DMS53 (cell line): ENCODE measurements around the gene ADSS2.

ENCODE experiments used
- DNase-seq: peaks from one replicate; lab custom pipeline; 2025; lab: John Stamatoyannopoulos, UW

ADSS2 gene

GRCh38 chr1:244445320-244446181 lies 6.2 kb downstream of the ADSS2 start:
- no peak for DNase-seq

DNA sequence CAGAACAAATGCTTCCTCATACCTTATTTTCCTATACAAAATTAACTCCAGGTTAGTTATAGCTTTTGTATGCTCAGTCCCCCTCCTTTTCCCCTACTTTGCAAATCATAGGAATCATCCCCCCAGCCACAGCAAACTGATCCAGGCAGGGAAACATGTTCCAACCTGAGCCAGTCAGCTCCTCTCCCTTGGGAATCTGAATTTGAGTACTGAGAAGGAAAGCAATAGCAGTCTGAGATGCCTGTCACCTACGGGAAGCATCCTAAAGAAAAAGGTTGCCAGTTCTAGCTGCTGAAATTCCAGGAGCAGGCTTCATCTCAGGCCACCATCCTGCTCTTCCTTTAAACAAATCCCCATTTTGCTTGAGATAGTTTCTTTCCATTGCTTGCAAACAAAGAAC lies 6.9 kb downstream of the ADSS2 start:
- DNase-seq, result no peak

DNA sequence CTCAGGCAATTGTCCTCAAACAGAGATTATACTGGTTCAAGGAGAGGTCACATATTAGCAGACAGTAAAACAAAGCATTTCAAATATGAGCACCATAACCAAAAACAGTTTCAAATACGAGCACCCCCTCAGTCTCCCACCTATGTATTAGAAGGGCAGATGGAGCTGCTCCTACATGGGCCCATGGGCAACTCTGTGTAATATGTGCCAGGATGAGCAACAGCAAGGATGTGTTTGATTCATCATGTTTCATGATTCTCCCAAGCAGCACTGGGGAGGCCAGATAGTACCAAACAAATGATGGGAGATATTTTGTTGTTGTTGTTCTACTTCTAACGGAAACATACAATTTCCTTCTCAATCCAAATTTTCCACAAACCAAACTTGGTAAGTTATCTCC lies 8.9 kb downstream of the ADSS2 start:
- DNase-seq, result no peak

- DNase-seq, result no peak
Measured at GRCh38 chr1:244439391-244440032, 12.2 kb downstream of the ADSS2 start.

DNA sequence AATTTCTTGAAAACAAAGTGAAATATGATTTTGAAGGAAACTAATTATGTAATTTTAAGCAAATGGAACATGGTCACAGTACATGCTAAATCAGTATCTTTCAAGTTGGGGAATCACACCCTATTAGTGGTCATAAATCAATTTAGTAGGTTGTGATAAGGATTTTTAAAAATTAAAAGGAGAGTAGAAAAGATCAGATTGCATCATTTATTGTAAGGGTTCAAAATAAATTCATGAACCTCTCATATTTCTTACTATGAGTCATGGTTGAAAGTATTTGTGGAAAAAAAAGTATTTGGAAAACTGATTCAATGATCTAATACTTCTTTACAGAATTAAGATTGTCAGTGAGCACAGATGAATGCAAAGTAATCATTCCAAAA lies 14.6 kb downstream of the ADSS2 start:
- DNase-seq, result no peak

DNA sequence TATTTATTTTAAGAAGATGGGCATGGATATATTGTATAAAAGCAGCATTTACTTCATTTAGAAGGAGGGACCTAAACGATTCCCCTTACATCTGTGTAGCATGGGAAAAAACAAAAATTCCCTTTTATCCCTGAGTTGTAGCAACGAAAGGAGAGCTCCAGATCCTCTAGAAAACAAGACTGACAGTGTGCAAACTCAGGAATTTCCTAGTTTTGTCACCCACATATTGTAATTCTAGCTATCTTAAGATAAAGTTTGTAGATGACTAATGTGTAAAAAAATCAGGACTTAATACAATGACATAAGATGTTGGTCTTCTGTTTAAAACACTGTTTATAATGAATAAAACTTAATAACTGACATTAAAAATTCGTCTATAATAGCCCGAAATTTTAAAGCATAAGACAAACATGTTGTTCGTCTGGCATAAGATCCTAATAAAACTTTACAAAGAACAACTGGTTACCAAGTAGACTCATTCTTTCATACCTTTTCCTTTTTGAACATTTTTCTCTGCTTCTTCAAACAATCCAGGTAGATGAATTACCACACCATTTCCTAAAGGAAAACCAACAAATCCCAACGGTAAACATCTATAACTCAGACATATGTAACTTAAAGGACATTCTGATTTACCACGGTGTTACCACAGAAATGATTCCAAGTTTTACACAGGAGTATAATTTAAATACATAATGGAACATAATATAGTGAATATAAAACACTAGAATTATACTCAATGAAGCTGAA lies 15.2 kb downstream of the ADSS2 start:
- no peak for DNase-seq

DNA sequence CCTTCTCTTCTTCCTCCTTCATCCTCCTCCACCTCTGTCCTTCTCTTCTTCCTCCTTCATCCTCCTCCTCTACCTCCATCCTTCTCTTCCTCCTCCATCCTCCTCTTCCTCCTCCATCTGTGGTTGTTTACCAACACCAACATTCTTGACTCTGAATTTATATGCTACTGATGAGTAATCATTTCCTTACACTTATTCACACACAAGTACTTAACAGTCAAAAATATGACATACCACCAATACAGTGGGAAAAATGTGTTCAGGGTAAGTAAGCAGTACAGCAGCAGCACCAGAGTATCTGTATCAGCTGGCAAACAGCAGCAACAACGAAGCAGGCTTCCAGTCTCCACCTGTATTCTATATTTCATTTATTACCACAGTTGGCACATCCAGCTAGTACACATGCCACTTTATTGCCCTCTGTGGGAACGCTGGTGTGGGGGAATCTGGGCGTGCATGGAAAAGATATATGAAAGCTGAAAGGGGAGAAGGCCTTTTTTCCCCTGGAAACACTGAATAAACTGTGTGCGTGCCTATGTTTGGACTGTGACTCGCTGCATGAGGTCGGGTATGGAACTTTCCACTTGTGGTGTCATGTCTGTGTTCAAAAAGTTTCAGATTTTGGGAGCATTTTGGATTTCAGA lies 16.0 kb downstream of the ADSS2 start:
- no peak for DNase-seq

DNA sequence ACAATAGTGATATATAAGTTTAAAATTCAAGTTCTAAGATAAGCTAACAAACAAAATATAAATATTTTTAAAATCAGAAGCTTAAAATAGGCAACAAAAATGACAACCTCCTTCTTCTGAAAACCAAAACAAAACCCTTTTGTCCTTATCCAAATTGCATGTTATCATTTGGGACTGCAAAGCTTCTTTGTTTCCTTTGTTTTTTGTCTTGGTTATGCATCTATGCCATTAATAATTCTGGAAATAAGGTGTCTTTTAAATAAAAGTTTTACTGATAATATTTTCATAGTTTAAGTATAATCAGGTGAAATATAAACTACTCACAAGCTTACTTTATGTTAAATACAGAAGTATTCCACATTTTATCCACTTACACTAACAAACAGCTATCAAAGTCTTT lies 20.5 kb downstream of the ADSS2 start:
- DNase-seq, result no peak

DNA sequence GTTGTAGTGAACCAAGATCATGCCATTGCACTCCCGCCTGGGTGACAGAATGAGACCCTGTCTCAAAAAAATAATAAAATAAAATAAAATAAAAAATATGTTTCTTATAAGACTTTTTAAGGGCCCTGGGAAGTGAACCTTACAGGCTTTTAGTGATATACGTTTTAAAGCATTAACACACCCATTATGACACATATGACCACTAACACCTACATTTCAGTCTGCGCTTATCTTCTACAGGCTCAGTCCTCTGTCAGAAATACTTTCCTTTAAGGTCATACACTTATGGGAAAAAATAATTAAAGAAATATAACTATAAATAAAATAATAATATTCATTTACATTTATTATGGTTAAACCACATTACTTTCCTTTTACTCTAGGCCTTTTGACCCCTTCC lies 21.9 kb downstream of the ADSS2 start:
- no peak for DNase-seq

DNA sequence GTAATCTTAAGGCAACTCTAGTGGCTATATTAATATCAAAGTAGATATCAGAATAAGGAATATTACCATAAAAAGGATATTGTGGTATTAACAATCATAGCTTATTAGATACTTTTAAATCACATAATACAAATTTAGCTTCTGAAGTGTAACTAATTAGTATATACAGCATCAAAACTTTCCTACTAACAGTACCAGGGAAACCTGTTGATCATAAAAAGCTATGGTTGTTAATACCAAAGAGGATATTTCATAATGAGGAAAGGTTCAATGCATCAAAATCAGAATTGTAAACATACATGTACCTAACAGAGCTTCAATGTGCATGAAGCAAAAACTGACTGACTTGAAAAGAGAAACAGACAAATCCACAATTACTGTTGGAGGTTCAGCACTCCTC lies 24.1 kb downstream of the ADSS2 start:
- DNase-seq, result no peak

- no peak for DNase-seq
Measured at GRCh38 chr1:244424649-244425334, 26.9 kb downstream of the ADSS2 start.

- DNase-seq, result no peak
Measured at GRCh38 chr1:244422174-244422573, 29.5 kb downstream of the ADSS2 start.

DNA sequence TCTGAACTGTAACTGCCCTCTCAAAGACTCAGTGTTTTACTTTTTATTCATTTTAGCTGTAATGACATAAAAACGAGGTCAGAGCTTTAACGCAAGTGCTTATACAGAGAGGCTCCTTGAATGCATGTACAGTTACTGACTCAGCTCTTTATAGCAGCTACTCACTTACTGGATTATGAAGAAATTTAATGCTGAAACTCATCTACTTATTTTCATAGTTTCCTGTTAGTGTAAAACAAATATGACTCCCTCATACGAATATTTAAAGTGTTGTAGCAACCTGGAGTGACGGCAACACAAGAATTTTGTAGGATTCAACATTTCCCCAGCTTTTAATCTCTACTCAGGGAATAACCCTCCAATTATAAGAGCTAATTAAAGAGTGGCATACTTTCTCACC lies 32.7 kb downstream of the ADSS2 start:
- no peak for DNase-seq

DNA sequence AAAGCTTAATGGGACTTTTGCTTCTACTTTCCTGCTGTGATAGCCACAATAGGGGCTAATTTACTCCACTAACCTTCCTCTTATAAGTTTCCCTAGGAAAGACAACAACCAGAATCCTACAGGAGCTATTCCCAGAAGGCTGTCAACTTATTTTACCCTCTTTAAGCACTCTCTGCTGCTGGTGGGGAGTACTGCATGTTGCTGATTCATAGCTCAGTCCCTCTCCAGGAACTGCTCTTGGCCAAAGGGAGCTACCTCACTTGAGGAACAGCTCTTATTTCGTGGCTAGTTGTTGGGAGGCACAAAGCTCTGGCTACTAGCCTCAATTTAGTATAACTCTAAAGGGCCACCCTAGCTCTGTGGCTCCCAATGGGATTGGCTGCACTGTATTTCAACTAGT lies 37.2 kb downstream of the ADSS2 start:
- DNase-seq, result no peak

DNA sequence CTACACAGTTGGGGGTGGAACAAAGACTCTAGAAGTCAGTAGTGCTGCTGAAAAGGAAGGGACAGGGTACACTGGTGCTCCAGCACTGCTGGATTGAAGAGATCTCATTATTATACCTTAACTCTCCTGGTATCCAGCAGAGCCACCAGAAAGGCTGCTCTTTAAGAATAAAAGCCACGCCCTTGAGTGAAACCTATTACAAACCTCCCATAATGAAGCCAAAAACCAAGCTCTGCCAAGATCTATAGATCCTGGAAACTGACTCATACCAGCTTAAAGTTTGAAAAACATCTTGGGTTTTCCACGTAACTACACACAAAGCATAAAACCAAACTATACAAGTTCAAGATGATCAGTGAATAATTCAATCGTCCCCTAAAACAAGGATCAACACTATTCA lies 38.0 kb downstream of the ADSS2 start:
- DNase-seq, result no peak

- DNase-seq, result no peak
Measured at GRCh38 chr1:244412176-244412575, 39.5 kb downstream of the ADSS2 start.

GRCh38 chr1:244409701-244410100 lies 42.0 kb downstream of the ADSS2 start:
- DNase-seq, result no peak

DNA sequence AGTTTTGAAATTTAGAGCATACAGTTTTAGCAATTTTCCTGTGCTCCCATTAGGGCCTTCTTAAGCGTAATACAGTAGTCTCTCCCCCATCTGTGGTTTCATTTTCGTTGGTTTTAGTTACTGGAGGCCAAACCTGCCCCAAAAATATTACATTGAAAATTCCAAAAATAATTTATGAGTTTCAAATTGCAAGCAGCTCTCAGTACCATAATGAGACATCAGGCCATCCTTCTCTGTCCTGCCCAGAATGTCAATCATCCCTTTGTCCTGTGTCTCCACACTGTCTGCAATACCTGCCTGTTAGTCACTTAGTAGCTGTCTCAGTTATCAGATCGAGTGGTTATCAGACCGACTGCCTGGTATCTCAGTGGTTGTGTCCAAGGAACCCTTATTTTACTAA lies 45.4 kb downstream of the ADSS2 start:
- no peak for DNase-seq

DNA sequence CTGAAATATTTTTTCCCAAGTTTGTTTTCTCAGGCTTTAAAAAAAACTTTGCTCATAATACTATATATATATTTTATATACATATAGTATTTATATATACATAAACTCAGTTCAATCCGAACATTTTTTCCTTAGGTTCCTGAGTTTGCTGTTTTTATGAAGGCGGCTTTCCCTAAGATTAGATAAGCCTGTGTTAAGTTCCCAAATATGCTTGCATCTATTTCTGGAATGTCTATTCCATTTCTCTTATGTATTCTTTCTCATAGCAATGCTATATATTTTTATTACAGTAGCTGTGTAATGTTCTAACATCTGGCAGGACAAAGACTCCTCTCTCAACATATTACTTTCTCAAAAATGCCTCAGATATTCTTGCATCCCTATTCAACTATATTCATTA lies 45.9 kb downstream of the ADSS2 start:
- no peak for DNase-seq

DNA sequence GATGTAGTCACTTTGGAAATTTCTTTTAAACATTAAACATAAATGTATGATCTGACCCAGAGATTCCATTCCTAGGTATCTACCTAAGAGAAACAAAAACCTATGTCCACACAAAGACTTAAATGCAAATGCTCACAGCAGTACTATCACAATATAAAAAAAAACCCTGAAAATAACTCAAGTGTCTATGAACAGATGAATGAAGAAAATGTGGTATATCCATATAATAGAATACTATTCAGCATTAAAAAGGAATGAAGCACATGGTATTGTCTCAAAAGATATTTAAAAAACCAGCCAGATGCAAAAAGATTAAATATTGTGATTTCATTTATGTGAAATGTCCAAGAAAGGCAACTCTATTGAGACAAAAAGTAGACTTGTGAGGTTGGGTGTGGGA lies 48.3 kb downstream of the ADSS2 start:
- DNase-seq, result no peak

DNA sequence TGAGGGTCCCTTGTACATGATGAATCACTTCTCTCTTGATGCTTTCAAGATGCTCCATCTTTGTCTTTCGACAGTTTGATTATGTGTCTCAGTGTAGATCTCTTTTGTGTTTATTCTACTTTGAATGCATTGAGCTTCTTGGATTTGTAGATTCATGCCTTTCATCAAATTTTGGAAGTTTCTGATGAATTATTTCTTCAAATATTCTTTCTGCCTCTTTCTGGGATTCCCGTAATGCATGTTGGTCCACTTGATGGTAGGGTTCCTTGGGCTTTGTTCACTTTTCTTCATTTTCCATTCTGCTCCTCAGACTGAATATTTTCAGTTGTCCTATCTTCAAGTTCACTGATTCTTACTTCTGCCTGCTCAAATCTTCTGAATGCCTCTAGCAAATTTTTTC lies 50.7 kb downstream of the ADSS2 start:
- DNase-seq, result no peak

DNA sequence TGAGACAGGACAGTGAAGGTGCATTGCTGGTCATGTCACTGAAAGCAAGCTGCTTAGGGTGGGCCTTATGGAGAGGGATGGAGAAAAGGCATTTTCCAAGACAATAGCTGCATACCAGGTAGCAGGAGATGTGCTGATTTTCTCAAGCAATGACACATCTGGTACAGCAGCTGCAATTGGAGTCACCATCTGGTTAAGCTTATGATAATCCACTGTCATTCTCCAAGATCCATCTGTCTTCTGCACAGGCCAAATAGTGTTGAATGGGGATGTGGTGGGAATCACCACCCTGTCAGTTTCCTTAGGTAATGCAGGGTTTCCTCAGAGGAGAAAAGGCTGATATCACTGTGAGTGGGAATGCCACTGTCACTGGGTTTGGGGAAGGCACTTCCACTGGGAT lies 54.6 kb downstream of the ADSS2 start:
- DNase-seq, result no peak
